ENCODE measurements around the gene CNTNAP2.
A peak's percentile ranks its signal among the peaks of the same experiment; 100 is the strongest.
"Not testable (repeated sequence)": the region's sequence is repeated elsewhere in the genome, so short reads cannot be mapped to it uniquely, and the experiment has no call there.

The CNTNAP2 gene

GRCh38 chr7:148078111-148078510, 1961.5 kb downstream of the CNTNAP2 start:
- not testable (repeated sequence) for DNase-seq

GRCh38 chr7:148079206-148080080, 1962.8 kb downstream of the CNTNAP2 start:
- no peak for DNase-seq

GRCh38 chr7:148083448-148083847, 1966.8 kb downstream of the CNTNAP2 start:
- no peak for DNase-seq

GRCh38 chr7:148084138-148084537, 1967.5 kb downstream of the CNTNAP2 start:
- DNase-seq = peak; percentile 18 to 20

- DNase-seq = no peak
Observed at GRCh38 chr7:148091882-148092281, 1975.3 kb downstream of the CNTNAP2 start.

- DNase-seq = no peak
Observed at GRCh38 chr7:148093375-148094166, 1977.0 kb downstream of the CNTNAP2 start.

- no peak for DNase-seq
Observed at GRCh38 chr7:148095066-148095465, 1978.5 kb downstream of the CNTNAP2 start.

- no peak for DNase-seq
Observed at GRCh38 chr7:148104136-148104716, 1987.6 kb downstream of the CNTNAP2 start.

- no peak for DNase-seq
Observed at GRCh38 chr7:148104924-148105323, 1988.3 kb downstream of the CNTNAP2 start.

- DNase-seq = no peak
Observed at GRCh38 chr7:148105853-148106252, 1989.3 kb downstream of the CNTNAP2 start.

- no peak for DNase-seq
Observed at GRCh38 chr7:148107443-148108127, 1991.0 kb downstream of the CNTNAP2 start.

- no peak for DNase-seq
Observed at GRCh38 chr7:148108381-148108780, 1991.8 kb downstream of the CNTNAP2 start.

GRCh38 chr7:148110097-148110868, 1993.7 kb downstream of the CNTNAP2 start:
- no peak for DNase-seq

- no peak for DNase-seq
Observed at GRCh38 chr7:148114804-148115203, 1998.2 kb downstream of the CNTNAP2 start.

- no peak for DNase-seq
Observed at GRCh38 chr7:148115308-148115707, 1998.7 kb downstream of the CNTNAP2 start.

GRCh38 chr7:148116195-148116594, 1999.6 kb downstream of the CNTNAP2 start:
- DNase-seq = no peak

- DNase-seq = no peak
Observed at GRCh38 chr7:148116829-148117403, 2000.3 kb downstream of the CNTNAP2 start.

GRCh38 chr7:148118371-148118770, 2001.8 kb downstream of the CNTNAP2 start:
- DNase-seq = no peak

GRCh38 chr7:148121401-148121800, 2004.8 kb downstream of the CNTNAP2 start:
- no peak for DNase-seq

GRCh38 chr7:148121847-148122246, 2005.2 kb downstream of the CNTNAP2 start:
- no peak for DNase-seq

- no peak for DNase-seq
Observed at GRCh38 chr7:148124477-148124876, 2007.9 kb downstream of the CNTNAP2 start.

- DNase-seq = no peak
Observed at GRCh38 chr7:148127374-148127773, 2010.8 kb downstream of the CNTNAP2 start.

Measured in activated T-cell treated with anti-CD3 and anti-CD28 coated beads, Interleukin-2, amount 50 U/mL, for 48 hours (primary cell).